Measurements from ENCODE around the gene PTK6.

DNA sequence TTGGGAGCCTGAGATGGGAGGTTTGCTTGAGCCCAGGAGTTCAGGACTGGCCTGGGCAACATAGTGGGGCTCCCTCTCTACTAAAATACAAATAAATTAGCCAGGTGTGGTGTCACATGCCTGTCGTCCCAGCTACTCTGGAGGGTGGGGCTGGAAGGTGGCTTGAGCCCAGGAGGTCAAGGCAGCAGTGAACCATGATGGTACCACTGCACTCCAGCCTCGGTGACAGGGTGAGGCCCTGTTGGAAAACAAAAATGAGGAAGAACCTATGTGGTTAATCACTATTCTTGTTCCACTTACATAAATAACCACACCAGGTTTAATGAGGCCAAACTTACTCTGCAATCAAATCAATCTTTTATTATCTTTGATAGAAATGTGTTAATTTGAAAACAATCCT is 11.2 kb downstream of the PTK6 start:
- TF ChIP-seq EZH2phosphoT487 (IDR thresholded peaks at IDR 0.05; ENCODE audit: low read length), result no peak
- TF ChIP-seq, protein P1, sequence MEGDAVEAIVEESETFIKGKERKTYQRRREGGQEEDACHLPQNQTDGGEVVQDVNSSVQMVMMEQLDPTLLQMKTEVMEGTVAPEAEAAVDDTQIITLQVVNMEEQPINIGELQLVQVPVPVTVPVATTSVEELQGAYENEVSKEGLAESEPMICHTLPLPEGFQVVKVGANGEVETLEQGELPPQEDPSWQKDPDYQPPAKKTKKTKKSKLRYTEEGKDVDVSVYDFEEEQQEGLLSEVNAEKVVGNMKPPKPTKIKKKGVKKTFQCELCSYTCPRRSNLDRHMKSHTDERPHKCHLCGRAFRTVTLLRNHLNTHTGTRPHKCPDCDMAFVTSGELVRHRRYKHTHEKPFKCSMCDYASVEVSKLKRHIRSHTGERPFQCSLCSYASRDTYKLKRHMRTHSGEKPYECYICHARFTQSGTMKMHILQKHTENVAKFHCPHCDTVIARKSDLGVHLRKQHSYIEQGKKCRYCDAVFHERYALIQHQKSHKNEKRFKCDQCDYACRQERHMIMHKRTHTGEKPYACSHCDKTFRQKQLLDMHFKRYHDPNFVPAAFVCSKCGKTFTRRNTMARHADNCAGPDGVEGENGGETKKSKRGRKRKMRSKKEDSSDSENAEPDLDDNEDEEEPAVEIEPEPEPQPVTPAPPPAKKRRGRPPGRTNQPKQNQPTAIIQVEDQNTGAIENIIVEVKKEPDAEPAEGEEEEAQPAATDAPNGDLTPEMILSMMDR (IDR thresholded peaks at IDR 0.05; ENCODE audit: low read length), result no peak

Data from MM.1S (cell line).